HepG2 (cell line): Measurements from ENCODE around the gene SOAT2. TPM values are rescaled to one million over a fixed set of nuclear protein-coding genes. Genes with fewer than 3 reads are reported as not detected.

Experiments used
- ATM ChIP-seq: fragments of 450-650 bp; IDR thresholded peaks from 2 replicates; pipeline ENCODE4 v1.7.1; 2017; ENCODE audit warnings: mild to moderate bottlenecking, borderline replicate concordance
- BCLAF1 ChIP-seq: fragments of 450-650 bp; IDR thresholded peaks from 2 replicates; pipeline ENCODE4 v1.6.1; 2017; ENCODE audit warnings: mild to moderate bottlenecking
- CC2D1A ChIP-seq: sonication (generic); formaldehyde crosslinking; IDR thresholded peaks from 2 replicates; pipeline ENCODE4 v1.8.1; 2023; ENCODE audit warnings: mild to moderate bottlenecking, missing genetic modification reagents
- MAFK ChIP-seq, 2 experiments: IDR thresholded peaks in 1 of 2; conservative IDR thresholded peaks in 1 of 2; 2 replicates each; pipeline ENCODE4 v1.6.1; 2011; ENCODE audit warnings: improper control_type of control experiment in 2 of 2, low read length in 2 of 2
- MEIS1 ChIP-seq: sonication (generic); formaldehyde crosslinking; IDR thresholded peaks from 2 replicates; pipeline ENCODE4 v1.9.0; 2021; ENCODE audit warnings: mild to moderate bottlenecking, missing genetic modification reagents, moderate library complexity, borderline replicate concordance
- MNT ChIP-seq: fragments of 450-650 bp; IDR thresholded peaks from 2 replicates; pipeline ENCODE4 v1.6.1; 2016
- ZBTB39 ChIP-seq: sonication (generic); formaldehyde crosslinking; IDR thresholded peaks from 2 replicates; pipeline ENCODE4 v1.5.0; 2020; ENCODE audit warnings: missing genetic modification reagents
- ZFP36L1 ChIP-seq: sonication (generic); formaldehyde crosslinking; IDR thresholded peaks from 2 replicates; pipeline ENCODE4 v1.8.0; 2022; ENCODE audit warnings: mild to moderate bottlenecking, missing genetic modification reagents, moderate library complexity
- ZNF207 ChIP-seq: fragments of 450-650 bp; IDR thresholded peaks from 2 replicates; pipeline ENCODE4 v1.6.1; 2016; ENCODE audit warnings: antibody characterized with exemption, borderline replicate concordance
- ZNF275 ChIP-seq: sonication (generic); formaldehyde crosslinking; IDR thresholded peaks from 2 replicates; pipeline ENCODE4 v1.8.0; 2022; ENCODE audit warnings: missing genetic modification reagents, mild to moderate bottlenecking, inconsistent platforms, borderline replicate concordance
- ZNF362 ChIP-seq: sonication (generic); formaldehyde crosslinking; IDR thresholded peaks from 2 replicates; pipeline ENCODE4 v1.4.0; 2020; ENCODE audit warnings: missing genetic modification reagents, mild to moderate bottlenecking, borderline replicate concordance
- ZNF572 ChIP-seq: sonication (generic); formaldehyde crosslinking; IDR thresholded peaks from 2 replicates; pipeline ENCODE4 v1.5.1; 2020; ENCODE audit warnings: mild to moderate bottlenecking, missing genetic modification reagents
- ZNF607 ChIP-seq: sonication (generic); formaldehyde crosslinking; IDR thresholded peaks from 2 replicates; pipeline ENCODE4 v1.5.1; 2020; ENCODE audit warnings: missing genetic modification reagents, mild to moderate bottlenecking, borderline replicate concordance
- ZNF674 ChIP-seq: sonication (generic); formaldehyde crosslinking; IDR thresholded peaks from 2 replicates; pipeline ENCODE4 v1.5.0; 2020; ENCODE audit warnings: low read depth, mild to moderate bottlenecking, missing genetic modification reagents
- ZNF720 ChIP-seq: sonication (generic); formaldehyde crosslinking; IDR thresholded peaks from 2 replicates; pipeline ENCODE4 v1.4.0; 2020; ENCODE audit warnings: missing genetic modification reagents
- ZNF75D ChIP-seq: sonication (generic); formaldehyde crosslinking; IDR thresholded peaks from 2 replicates; pipeline ENCODE4 v1.8.1; 2023; ENCODE audit warnings: missing genetic modification reagents, mild to moderate bottlenecking, borderline replicate concordance
- ZNF777 ChIP-seq: sonication (generic); formaldehyde crosslinking; IDR thresholded peaks from 2 replicates; pipeline ENCODE4 v1.4.0; 2020; ENCODE audit warnings: missing genetic modification reagents
- ZNF788 ChIP-seq: sonication (generic); formaldehyde crosslinking; IDR thresholded peaks from 2 replicates; pipeline ENCODE4 v1.5.0; 2020; ENCODE audit warnings: mild to moderate bottlenecking, missing genetic modification reagents, borderline replicate concordance
- ZNF816 ChIP-seq: sonication (generic); formaldehyde crosslinking; IDR thresholded peaks from 2 replicates; pipeline ENCODE4 v1.8.0; 2022; ENCODE audit warnings: missing genetic modification reagents, mild to moderate bottlenecking, borderline replicate concordance
- ZNF879 ChIP-seq: sonication (generic); formaldehyde crosslinking; IDR thresholded peaks from 2 replicates; pipeline ENCODE4 v1.8.1; 2023; ENCODE audit warnings: missing genetic modification reagents
- polyA plus RNA-seq, 8 experiments: library from polyadenylated mRNA; depleted of rRNA in 3 of 8; stranded (reverse) in 7 of 8; unstranded in 1 of 8; fragments of >200 nt; fragmentation: Illumina TruSeq in 4 of 8; extraction: Trizol in 4 of 8; gene quantifications; 2 replicates each; pipeline versions ENCODE4 v1.2.1 to v1.2.3, GENCODE V29; 2011 to 2016; ENCODE audit warnings: low read depth in 4 of 8, missing spikeins in 1 of 8, mixed read lengths in 1 of 8; ENCODE audit not compliant: insufficient read depth in 1 of 8
- total RNA-seq, 5 experiments: library from RNA; depleted of rRNA; stranded (reverse); fragments of >200 nt; fragmentation: Illumina TruSeq; extraction: Trizol; gene quantifications; 2 replicates each; pipeline ENCODE4 v1.2.3, GENCODE V29; 2016; ENCODE audit warnings: low read depth in 1 of 5

The SOAT2 gene
- total and polyA plus RNA-seq, 2 of the 13 experiments (the other 11 are each of a cell fraction or from before 2014, with no cell fraction given), result 14.9 to 108 TPM

GRCh38 chr12:53078425-53079225 lies 24.7 kb upstream of the SOAT2 start (continued):
- no peak for TF ChIP-seq ZNF362 (CRISPR knock-in tag)
- peak; percentile 20; the same call in 1 of the 2 replicates for TF ChIP-seq ZNF572
- TF ChIP-seq ATM, result no peak
- no peak for TF ChIP-seq ZNF207
- TF ChIP-seq CC2D1A (CRISPR knock-in tag), result no peak
- no peak for TF ChIP-seq ZNF674 (CRISPR knock-in tag)
- no peak for TF ChIP-seq ZNF816 (CRISPR knock-in tag)
- 0 out of 2 replicates have a peak, but pooled peaks have one; percentile 29 for TF ChIP-seq ZNF788
- 0 out of 2 replicates have a peak, but pooled peaks have one; percentile 54 for TF ChIP-seq ZNF607 (CRISPR knock-in tag)
- TF ChIP-seq ZFP36L1 (CRISPR knock-in tag), result no peak
- no peak; the same call in 1 of the 2 replicates for TF ChIP-seq ZNF777 (CRISPR knock-in tag)
- TF ChIP-seq MAFK (conservative IDR thresholded peaks at IDR 0.05 in 1 of 2, IDR thresholded peaks at IDR 0.05 in 1 of 2; ENCODE audit: low read length in 2 of 2), result no peak
- 0 out of 2 replicates have a peak, but pooled peaks have one; percentile 19 for TF ChIP-seq ZBTB39
- no peak for TF ChIP-seq BCLAF1
- 0 out of 2 replicates have a peak, but pooled peaks have one; percentile 44 for TF ChIP-seq MEIS1
- peak; percentile 78 for TF ChIP-seq MNT
- TF ChIP-seq ZNF275, result peak; percentile 15; the same call in 1 of the 2 replicates
- TF ChIP-seq ZNF720 (CRISPR knock-in tag), result no peak
- no peak for TF ChIP-seq ZNF879
- TF ChIP-seq ZNF75D (CRISPR knock-in tag), result no peak
